ENCODE measurements around the gene DMRTB1.

- TF ChIP-seq PAX5 (IDR thresholded peaks at IDR 0.05; ENCODE audit: insufficient read depth, low read length, severe bottlenecking) (no peak), POLR2A (IDR thresholded peaks at IDR 0.05; ENCODE audit: low read depth, low read length) (no peak), POLR2AphosphoS5 (IDR thresholded peaks at IDR 0.05; ENCODE audit: low read depth, low read length) (no peak), TAF1 (IDR thresholded peaks at IDR 0.05; ENCODE audit: low read depth, low read length) (no peak), SPI1 (IDR thresholded peaks at IDR 0.05; ENCODE audit: low read depth, low read length) (no peak), POU2F2 (IDR thresholded peaks at IDR 0.05; ENCODE audit: low read depth, low read length) (no peak)
These were observed 11.0 kb downstream of the DMRTB1 start for GRCh38 chr1:53470155-53470554.
